Large intestine (tissue), 3 donors: Measurements from ENCODE around the gene INSIG2. TPM values are rescaled to one million over a fixed set of nuclear protein-coding genes. Genes with fewer than 3 reads are reported as not detected.

Experiments
- DNase-seq, 2 donors: peaks; one replicate each; pipeline versions ENCODE4 v3.0.0 to v3.0.0-alpha.2; 2013
- H3K27ac ChIP-seq: one replicate; pipeline ENCODE4 v1.5.1; 2013; ENCODE audit warnings: low read length
- H3K27me3 ChIP-seq: 2 replicates; pipeline ENCODE4 v1.6.1; 2013; ENCODE audit warnings: low read length; ENCODE audit not compliant: control insufficient read depth, insufficient read depth
- H3K36me3 ChIP-seq: 2 replicates; pipeline ENCODE4 v1.6.1; 2013; ENCODE audit warnings: low read length; ENCODE audit not compliant: control insufficient read depth, insufficient read depth
- H3K4me1 ChIP-seq: one replicate; pipeline ENCODE4 v1.6.1; 2013; ENCODE audit warnings: low read length; ENCODE audit not compliant: control insufficient read depth, insufficient read depth
- H3K4me3 ChIP-seq: one replicate; pipeline ENCODE4 v1.5.1; 2013; ENCODE audit warnings: low read length
- H3K9me3 ChIP-seq: one replicate; pipeline ENCODE4 v1.6.1; 2013; ENCODE audit warnings: mild to moderate bottlenecking, low read depth, low read length, moderate library complexity; ENCODE audit not compliant: control insufficient read depth
- WGBS: methylation state at CpG from one replicate; pipeline ENCODE4 v1.1.5; 2013; ENCODE audit warnings: low lambda C conversion rate; ENCODE audit not compliant: insufficient coverage; 5-methylcytosine and 5-hydroxymethylcytosine counted together
- polyA plus RNA-seq: library from polyadenylated mRNA; unstranded; fragments of 120-200 nt; gene quantifications from one replicate; pipeline ENCODE4 v1.2.1, GENCODE V29; 2013

INSIG2 gene
- polyA plus RNA-seq, 1 donor, result 30.0 TPM

- Histone ChIP-seq H3K36me3 (no peaks in the 10 kb centered on the region), H3K9me3 (no peaks in the 10 kb centered on the region), H3K27me3 (no peaks in the 10 kb centered on the region), H3K27ac (no peak overlapping the region), H3K4me3 (no peak overlapping the region), H3K4me1 (no peaks in the 10 kb centered on the region)
- 100% methylated on average over 1 of the region's 4 CpGs for WGBS
- DNase-seq, result no peak
Measured at GRCh38 chr2:118115761-118116160, 27.5 kb downstream of the INSIG2 start.

GRCh38 chr2:118118479-118118878, 30.2 kb downstream of the INSIG2 start:
- WGBS, result no CpG with 5 or more reads among the region's 5 CpGs
- Histone ChIP-seq H3K27ac (no peak overlapping the region), H3K4me3 (no peak overlapping the region), H3K4me1 (no peaks in the 10 kb centered on the region), H3K36me3 (no peaks in the 10 kb centered on the region), H3K27me3 (no peaks in the 10 kb centered on the region), H3K9me3 (no peaks in the 10 kb centered on the region)
- DNase-seq, result no peak

- no CpG with 5 or more reads among the region's 4 CpGs for WGBS
- no peaks in the 10 kb centered on the region for H3K36me3 ChIP-seq
- H3K27me3 ChIP-seq, result no peaks in the 10 kb centered on the region
- no peaks in the 10 kb centered on the region for H3K4me1 ChIP-seq
- DNase-seq, result no peak
- H3K4me3 ChIP-seq, result no peak overlapping the region
- no peaks in the 10 kb centered on the region for H3K9me3 ChIP-seq
- no peak overlapping the region for H3K27ac ChIP-seq
Measured at GRCh38 chr2:118119158-118119727, 31.0 kb downstream of the INSIG2 start.

- H3K27ac ChIP-seq, result no peak overlapping the region
- H3K36me3 ChIP-seq, result no peaks in the 10 kb centered on the region
- no peaks in the 10 kb centered on the region for H3K9me3 ChIP-seq
- no peaks in the 10 kb centered on the region for H3K4me1 ChIP-seq
- 95% methylated on average over 8 of the region's 8 CpGs for WGBS
- DNase-seq, result no peak
- no peaks in the 10 kb centered on the region for H3K27me3 ChIP-seq
- H3K4me3 ChIP-seq, result no peak overlapping the region
Measured at GRCh38 chr2:118119761-118120400, 31.6 kb downstream of the INSIG2 start.

GRCh38 chr2:118120401-118120780, 32.1 kb downstream of the INSIG2 start:
- H3K36me3 ChIP-seq, result no peaks in the 10 kb centered on the region
- no peaks in the 10 kb centered on the region for H3K27me3 ChIP-seq
- H3K4me1 ChIP-seq, result no peaks in the 10 kb centered on the region
- no peak overlapping the region for H3K4me3 ChIP-seq
- 100% methylated on average over 1 of the region's 4 CpGs for WGBS
- H3K9me3 ChIP-seq, result no peaks in the 10 kb centered on the region
- H3K27ac ChIP-seq, result no peak overlapping the region
- DNase-seq, result no peak

GRCh38 chr2:118121101-118121500, 32.8 kb downstream of the INSIG2 start:
- H3K27me3 ChIP-seq, result no peaks in the 10 kb centered on the region

GRCh38 chr2:118121986-118122524, 33.8 kb downstream of the INSIG2 start:
- Histone ChIP-seq H3K27ac (no peak overlapping the region), H3K27me3 (no peaks in the 10 kb centered on the region), H3K4me1 (no peaks in the 10 kb centered on the region), H3K9me3 (no peaks in the 10 kb centered on the region), H3K4me3 (no peak overlapping the region), H3K36me3 (no peaks in the 10 kb centered on the region)
- WGBS, result no CpG with 5 or more reads among the region's 2 CpGs
- no peak for DNase-seq

More at GRCh38 chr2:118121101-118121500, 32.8 kb downstream of the INSIG2 start:
- Histone ChIP-seq H3K4me1 (no peaks in the 10 kb centered on the region), H3K4me3 (no peak overlapping the region), H3K27ac (no peak overlapping the region), H3K36me3 (no peaks in the 10 kb centered on the region), H3K9me3 (no peaks in the 10 kb centered on the region)
- no peak for DNase-seq

- H3K9me3 ChIP-seq, result no peaks in the 10 kb centered on the region
- no peak overlapping the region for H3K27ac ChIP-seq
- DNase-seq, result peak in 1 of 2 donors; percentile 12
- 100% methylated on average over 1 of the region's 2 CpGs for WGBS
- no peaks in the 10 kb centered on the region for H3K27me3 ChIP-seq
- H3K36me3 ChIP-seq, result no peaks in the 10 kb centered on the region
- no peaks in the 10 kb centered on the region for H3K4me1 ChIP-seq
- H3K4me3 ChIP-seq, result no peak overlapping the region
Measured at GRCh38 chr2:118122594-118123281, 34.5 kb downstream of the INSIG2 start.

GRCh38 chr2:118123561-118124232, 35.4 kb downstream of the INSIG2 start:
- WGBS, result no CpG with 5 or more reads among the region's 3 CpGs
- Histone ChIP-seq H3K27me3 (no peaks in the 10 kb centered on the region), H3K27ac (no peak overlapping the region), H3K9me3 (no peaks in the 10 kb centered on the region), H3K36me3 (no peaks in the 10 kb centered on the region), H3K4me1 (no peaks in the 10 kb centered on the region), H3K4me3 (no peak overlapping the region)
- peak; percentile 13 to 24 for DNase-seq

- H3K27me3 ChIP-seq, result no peaks in the 10 kb centered on the region
- no peaks in the 10 kb centered on the region for H3K9me3 ChIP-seq
- DNase-seq, result no peak
- WGBS, result 96% methylated on average over 3 of the region's 8 CpGs
- H3K4me3 ChIP-seq, result no peak overlapping the region
- H3K36me3 ChIP-seq, result no peaks in the 10 kb centered on the region
- H3K27ac ChIP-seq, result no peak overlapping the region
- no peaks in the 10 kb centered on the region for H3K4me1 ChIP-seq
Measured at GRCh38 chr2:118124288-118124891, 36.1 kb downstream of the INSIG2 start.
